GM18873 (cell line): Measurements from ENCODE around the gene GALNT7.

Experiments
- ATAC-seq: cut with Tn5 transposase; IDR thresholded peaks from one replicate; pipeline ENCODE4 v1.9.1; 2021; ENCODE audit warnings: mild to moderate bottlenecking, moderate library complexity, moderate number of reproducible peaks; ENCODE audit not compliant: unreplicated experiment, low FRiP score

Gene GALNT7

DNA sequence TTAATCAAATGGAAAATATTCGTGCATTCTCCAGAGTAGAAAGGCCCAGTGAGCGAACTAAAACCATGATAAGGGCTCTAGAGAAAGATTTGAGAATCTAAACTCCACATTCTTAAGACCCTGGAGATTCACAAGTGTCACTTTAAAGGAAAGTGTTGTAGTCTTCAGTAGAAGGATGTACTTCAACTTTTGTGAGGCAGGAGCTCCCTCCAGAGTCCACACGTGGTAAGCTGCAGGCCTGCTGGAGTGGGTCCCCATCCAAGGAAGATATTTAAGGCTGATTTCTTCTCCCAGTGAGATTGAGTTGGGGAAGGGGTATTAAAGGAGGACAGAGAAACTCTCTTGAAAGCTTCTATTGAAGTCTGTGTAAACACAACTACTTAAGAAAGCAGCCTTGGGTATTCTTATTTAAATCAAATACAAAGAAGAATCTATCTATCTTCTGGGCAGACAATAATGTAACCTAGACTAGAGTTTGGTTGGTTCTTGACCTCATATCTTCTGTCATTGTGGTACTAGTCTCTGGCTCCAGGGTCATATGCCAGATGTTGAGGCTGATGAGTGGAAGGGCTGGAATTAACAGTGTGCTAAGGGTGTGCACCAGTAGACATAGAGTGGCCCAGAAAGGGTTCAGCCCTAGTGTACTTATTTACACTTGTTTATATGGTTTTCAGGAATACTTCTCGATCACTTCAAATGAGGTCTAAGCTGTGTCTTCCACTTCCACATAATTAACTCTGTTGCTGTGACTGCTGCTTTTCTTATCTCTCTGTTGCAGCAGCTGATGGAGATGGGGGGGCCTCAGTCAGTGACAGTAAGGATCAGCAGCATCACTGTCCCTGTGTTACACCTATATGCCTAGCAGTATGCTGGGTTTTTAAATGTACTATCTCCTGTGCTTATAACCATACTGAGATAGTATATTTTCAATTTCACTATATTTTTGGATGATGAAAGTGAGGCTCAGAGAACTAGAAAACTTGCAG lies 89.4 kb downstream of the GALNT7 start:
- peak; percentile 77 for ATAC-seq

DNA sequence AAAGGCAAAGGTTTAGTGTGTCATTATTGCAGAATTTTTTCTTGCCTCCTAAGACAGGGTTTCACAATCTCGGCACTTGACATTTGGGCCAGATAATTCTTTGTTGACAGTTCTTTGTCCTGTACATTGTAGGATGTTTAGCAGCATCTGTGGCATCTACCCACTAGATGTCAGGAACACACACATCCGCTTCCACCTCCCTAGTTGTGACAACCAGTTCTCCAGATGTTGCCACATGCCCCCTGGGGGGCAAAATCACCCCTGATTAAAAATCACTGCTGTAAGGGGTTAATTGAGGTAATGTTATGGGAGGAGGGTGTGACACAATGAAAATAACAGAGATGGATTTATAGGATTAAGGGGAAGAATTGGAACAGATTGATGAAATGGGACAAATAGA lies 90.3 kb downstream of the GALNT7 start:
- no peak for ATAC-seq

GRCh38 chr4:173259310-173259709 lies 90.7 kb downstream of the GALNT7 start:
- no peak for ATAC-seq

DNA sequence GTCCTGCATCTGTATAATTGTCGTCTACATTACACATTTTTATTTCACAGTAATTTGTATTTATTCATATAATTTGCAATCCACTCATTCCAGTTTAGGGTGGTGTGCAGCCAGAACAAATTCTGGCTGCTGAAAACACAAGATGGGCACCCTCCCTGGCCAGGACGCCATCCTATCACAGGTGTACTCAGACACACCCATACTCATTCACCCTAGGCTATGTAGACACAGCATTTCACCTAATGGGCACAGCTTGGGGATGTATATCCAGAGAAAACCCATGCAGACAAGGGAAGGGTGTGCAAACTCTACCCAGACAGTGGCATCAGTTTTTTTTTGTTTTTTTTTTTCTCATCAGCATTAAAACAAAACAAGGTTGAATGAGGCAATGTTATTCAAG lies 92.4 kb downstream of the GALNT7 start:
- ATAC-seq, result no peak

DNA sequence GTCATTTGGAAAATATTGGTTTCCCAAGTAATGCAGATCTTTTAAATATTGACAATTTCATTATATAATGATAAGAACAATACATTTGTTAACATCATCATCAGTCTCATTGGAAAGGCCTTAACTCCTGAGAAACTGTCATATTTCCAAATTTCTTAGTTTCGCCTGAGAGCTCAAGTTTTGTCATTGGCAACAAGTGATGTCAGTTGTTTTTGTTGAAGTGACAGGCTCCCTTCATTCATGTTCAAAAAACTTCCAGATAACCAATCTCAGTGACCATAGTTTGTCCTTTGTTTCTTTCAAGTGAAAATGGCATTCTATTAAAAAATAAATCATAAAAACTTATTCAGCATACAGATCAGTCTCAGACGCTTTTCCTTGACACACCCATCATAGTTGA lies 93.8 kb downstream of the GALNT7 start:
- ATAC-seq, result no peak

DNA sequence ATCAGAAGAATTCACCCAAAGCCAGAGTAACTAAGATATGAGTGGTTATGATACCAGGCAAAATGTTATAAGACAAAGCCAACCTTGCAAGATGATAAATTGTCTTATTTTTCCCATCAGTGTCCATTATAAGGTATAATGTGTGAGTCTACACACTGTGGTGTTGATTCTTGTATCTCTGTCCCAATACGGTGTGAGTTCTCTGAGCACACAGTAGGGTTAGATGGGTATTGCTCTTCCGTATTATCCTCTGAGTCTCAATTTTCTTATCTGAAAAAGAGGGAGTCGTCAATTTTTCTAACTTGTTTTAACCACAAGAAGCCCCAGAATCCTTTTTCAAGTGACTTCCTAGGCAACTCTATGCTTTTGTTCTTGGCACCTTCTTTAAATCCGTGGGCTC lies 95.6 kb downstream of the GALNT7 start:
- no peak for ATAC-seq

DNA sequence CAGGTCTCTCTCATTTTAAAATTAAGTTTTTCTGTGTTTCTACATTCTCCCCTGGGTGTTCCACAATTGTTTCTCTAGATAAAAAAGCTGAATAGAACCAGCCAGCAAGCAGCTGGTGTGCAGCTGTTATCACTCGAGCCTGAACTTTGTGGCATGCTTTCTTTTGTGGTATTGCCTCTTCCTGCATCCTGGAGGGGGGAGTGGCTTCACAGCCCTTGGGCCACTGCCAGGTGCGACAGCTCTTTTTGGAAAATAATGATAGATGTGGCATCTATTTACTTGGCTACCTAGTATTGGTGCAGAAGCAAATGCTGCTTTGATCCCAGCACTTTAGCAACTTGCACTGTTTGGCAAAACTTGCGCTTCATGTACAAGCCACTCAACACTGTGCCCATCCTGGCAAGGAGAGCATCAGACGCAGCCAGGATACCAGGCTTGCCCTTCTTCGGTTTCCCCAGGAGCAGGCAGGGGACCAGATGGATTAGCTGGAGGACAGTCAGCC lies 96.1 kb downstream of the GALNT7 start:
- ATAC-seq, result peak; percentile 95

DNA sequence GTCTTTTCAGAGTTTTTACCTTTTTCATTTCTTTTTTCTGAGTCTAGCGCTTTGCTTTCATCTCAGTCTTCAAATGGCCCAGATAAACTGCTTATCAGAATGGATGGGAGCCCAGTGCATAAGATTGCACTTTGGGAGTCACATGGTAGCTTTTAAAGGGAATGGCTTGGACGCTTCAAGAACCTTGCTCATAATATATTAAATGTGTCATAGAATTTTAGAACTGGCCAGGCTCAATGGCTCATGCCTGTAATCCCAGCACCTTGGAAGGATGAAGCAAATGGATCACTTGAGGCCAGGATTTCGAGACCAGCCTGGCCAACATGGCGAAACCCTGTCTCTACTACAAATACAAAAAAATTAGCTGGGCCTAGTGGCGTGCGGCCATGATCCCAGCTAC lies 97.1 kb downstream of the GALNT7 start:
- no peak for ATAC-seq

GRCh38 chr4:173267711-173268110 lies 99.1 kb downstream of the GALNT7 start:
- no peak for ATAC-seq

DNA sequence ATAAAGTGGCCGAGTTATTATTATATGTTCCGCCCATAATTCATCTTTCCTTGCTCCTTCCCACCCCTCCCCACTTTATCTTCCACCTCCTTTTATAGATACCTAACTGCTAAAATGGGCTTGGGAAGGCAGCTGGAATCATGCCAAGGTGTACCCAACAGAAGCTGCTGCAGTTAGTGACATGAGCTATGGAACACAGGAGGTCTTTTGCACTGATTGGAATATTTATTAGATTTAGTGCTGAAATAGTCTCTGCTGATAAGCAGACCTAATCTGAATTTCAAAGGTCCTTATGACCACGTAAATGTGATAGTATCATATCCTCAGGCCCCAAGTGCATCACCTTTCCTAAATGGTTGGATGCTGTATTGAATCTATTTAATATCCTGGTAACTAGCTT lies 100.7 kb downstream of the GALNT7 start:
- no peak for ATAC-seq

- no peak for ATAC-seq
Observed at GRCh38 chr4:173270312-173271027, 101.9 kb downstream of the GALNT7 start.

DNA sequence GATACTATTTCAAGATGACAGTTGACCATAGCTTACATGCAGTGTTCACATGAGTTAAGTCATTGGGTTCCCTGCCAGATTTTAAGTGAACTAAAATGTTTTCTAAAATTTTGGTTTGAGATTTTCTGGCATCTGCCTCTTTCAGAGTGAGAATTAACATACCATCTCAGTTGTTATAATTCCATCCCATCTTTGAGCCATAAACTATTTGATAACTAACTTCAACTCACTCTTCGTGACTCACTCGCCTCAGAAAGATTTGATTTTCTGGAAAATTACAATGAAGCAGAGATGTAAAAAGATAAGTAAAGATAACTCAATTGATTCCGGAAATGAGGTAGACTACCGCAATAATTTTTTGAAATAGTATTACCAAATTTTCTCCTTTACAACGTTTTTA lies 103.7 kb downstream of the GALNT7 start:
- no peak for ATAC-seq

DNA sequence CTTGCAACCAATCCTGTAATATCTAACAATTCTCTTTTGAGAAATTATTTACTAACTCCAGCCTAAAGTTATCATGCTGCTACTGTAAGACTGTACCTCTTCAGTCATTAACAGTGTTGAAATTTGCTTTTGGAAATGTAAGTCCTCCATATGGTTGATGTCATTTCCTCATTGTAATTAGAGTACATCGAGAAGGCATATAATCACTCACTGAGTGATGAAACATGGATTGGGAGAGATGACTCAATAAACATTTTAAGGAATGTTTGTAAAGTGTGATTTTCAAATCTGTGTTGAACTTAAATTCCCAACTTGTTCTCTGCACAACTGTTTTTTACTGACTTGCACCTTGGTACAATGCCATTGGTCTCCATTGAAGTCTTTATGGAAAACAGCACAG lies 104.4 kb downstream of the GALNT7 start:
- ATAC-seq, result no peak

- ATAC-seq, result no peak
Observed at GRCh38 chr4:173273941-173274340, 105.3 kb downstream of the GALNT7 start.

GRCh38 chr4:173274744-173275143 lies 106.1 kb downstream of the GALNT7 start:
- no peak for ATAC-seq

GRCh38 chr4:173275150-173275549 lies 106.5 kb downstream of the GALNT7 start:
- ATAC-seq, result no peak

- no peak for ATAC-seq
Observed at GRCh38 chr4:173277340-173277739, 108.7 kb downstream of the GALNT7 start.

DNA sequence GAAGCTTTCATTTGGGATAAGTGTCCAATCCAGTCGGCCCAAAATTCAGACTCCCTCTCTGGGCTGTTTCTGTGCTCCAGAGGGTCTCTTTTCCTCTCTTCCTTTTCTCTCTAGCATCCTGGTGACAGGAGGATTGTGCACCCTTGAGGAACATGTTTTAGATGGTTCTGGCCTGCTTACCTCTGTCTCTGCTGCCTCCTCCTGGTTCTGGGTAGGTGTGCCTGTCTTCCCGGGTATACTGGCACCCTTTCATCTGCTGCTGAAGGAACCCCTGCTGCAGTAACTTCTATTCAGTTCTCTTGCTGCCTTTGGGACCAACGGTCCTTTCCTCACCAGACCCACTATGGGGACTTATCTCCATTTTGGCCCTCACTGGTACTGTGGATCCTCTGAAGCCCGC lies 112.4 kb downstream of the GALNT7 start:
- no peak for ATAC-seq

DNA sequence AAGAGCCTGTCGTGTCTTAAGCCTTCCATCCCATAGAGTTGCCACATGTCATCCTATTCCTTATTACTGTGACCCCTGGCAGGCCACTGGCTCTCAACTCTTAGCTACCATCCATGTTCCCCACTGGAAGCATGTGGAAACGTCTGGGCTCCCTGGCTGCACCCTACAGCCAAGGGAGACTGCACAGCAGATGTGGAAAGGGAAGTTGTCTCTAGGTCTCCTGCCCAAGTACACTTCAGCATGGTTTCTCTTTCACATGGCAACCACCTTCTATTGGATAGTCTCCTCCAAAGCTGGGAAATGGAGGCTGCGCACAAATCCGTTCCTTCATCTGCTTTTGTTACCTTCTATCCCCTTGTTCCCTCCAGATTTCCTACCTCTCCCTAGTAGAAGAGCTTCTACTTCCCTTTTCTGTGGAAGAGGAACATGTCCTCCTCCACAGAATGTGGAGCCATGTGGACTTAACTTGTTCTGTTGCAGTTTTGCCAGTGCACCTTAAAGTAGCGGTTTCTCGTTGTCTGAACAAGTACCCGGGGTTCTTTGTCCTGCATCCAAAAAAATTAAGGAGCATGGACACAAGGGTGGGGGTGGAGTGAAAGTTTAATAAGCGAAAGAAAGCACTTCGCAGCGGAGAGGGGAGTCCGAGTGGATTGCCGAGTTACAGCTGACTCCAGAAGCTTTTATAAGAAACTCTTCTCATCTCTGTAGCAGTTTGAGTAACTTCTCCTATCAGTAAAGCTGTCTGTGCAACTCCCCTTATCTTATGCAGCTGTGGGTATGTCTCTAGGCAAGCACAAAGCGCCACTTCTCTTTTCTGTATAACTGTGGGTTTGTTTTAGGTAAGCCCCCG lies 113.0 kb downstream of the GALNT7 start:
- no peak for ATAC-seq

DNA sequence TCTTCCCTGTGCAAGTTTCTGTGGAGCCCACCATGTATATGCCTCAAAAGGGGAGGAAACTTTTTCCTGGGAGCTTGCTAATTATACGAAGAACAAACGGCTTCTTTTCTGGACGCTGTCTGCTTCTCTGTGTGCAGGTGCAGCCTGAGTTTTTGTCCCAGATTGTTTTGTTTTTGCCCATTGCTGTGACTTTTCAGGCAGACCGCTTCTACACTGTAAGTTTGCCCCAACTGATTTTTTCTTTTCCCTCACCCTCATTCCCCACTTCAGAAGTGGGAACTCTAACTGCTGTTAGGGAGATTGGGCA lies 113.6 kb downstream of the GALNT7 start:
- ATAC-seq, result no peak

- no peak for ATAC-seq
Observed at GRCh38 chr4:173282626-173283025, 114.0 kb downstream of the GALNT7 start.
